ENCODE results near the gene PUM2.
A peak's percentile ranks its signal among the peaks of the same experiment; 100 is the strongest.
"Not testable (repeated sequence)": the region's sequence is repeated elsewhere in the genome, so short reads cannot be mapped to it uniquely, and the experiment has no call there.

Gene PUM2

DNA sequence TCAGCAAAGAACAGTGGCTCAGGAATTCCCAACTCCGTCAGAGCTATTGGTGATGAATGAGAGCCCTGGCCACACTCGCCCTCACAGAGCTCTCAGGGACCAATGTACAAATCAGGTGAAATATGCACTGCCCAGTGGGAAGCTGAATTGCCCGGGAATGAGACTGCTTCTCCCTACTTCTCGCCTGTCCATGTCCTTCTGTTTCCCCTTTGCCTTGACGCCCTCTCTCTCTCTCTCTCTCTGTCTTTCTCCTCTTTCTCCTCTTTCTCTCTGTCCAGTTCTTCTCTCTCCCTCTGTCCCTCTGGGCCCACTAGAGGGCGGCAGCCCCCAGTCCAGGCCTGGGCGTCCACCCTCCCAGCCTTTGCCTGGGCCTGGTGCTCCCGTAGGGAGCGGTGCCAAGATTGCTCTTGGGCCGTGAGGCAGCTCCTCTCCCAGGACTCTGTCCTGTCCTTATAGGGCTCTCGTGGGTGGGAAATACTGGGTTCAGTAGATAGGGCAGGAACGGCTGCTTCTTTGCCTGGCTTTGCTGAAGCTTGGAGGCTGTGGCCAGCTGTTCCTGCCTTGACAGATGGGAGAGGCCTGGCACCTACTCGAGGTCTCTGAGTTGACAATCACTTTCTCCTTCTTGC is 28.4 kb upstream of the PUM2 start:
- no peak overlapping the region for H3K4me3 ChIP-seq (ENCODE audit: low read length)
- H3K27me3 ChIP-seq (ENCODE audit: control insufficient read depth, insufficient read depth, low read length), result no peaks in the 10 kb centered on the region
- H3K9ac ChIP-seq (ENCODE audit: low read length), result no peak overlapping the region
- peaks cover 14% of the 10 kb centered on the region for H3K4me1 ChIP-seq (ENCODE audit: control insufficient read depth, insufficient read depth, low read length)
- H3K27ac ChIP-seq (ENCODE audit: low read depth, low read length), result peak overlapping the region; percentile 84
- H3K36me3 ChIP-seq (ENCODE audit: control insufficient read depth, insufficient read depth, low read length), result no peaks in the 10 kb centered on the region

GRCh38 chr2:20378341-20378740 is 27.7 kb upstream of the PUM2 start:
- Histone ChIP-seq H3K27me3 (ENCODE audit: control insufficient read depth, insufficient read depth, low read length) (no peaks in the 10 kb centered on the region), H3K9ac (ENCODE audit: low read length) (no peak overlapping the region), H3K27ac (ENCODE audit: low read depth, low read length) (peak overlapping the region; percentile 84), H3K4me3 (ENCODE audit: low read length) (no peak overlapping the region), H3K4me1 (ENCODE audit: control insufficient read depth, insufficient read depth, low read length) (peaks cover 14% of the 10 kb centered on the region), H3K36me3 (ENCODE audit: control insufficient read depth, insufficient read depth, low read length) (no peaks in the 10 kb centered on the region)

- H3K36me3 ChIP-seq (ENCODE audit: control insufficient read depth, insufficient read depth, low read length), result no peaks in the 10 kb centered on the region
- H3K27ac ChIP-seq (ENCODE audit: low read depth, low read length), result no peak overlapping the region
- peaks cover 14% of the 10 kb centered on the region for H3K4me1 ChIP-seq (ENCODE audit: control insufficient read depth, insufficient read depth, low read length)
- H3K27me3 ChIP-seq (ENCODE audit: control insufficient read depth, insufficient read depth, low read length), result no peaks in the 10 kb centered on the region
- H3K4me3 ChIP-seq (ENCODE audit: low read length), result no peak overlapping the region
- H3K9ac ChIP-seq (ENCODE audit: low read length), result no peak overlapping the region
These were observed 27.1 kb upstream of the PUM2 start for GRCh38 chr2:20377741-20378140.

DNA sequence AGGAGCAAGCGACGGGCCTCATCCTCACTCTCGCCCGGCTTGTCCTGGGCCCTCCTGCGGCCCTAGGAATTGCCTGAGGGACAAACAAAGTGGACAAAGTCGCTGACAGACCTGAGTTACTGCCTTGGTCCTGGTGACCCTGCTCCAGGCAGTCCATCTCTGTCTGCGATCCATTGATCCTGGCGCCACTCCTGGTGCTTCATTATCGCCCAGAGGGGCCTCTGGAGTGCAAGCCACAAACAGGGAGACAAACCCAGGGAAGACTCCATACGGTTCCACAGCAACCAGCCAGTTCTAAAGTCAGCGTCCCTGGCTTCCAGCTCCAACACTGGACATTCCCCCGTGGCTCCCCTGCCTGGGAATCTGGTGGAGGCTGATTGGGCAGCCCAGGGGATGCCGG is 24.3 kb upstream of the PUM2 start:
- not testable (repeated sequence) for H3K27ac ChIP-seq (ENCODE audit: low read depth, low read length); H3K4me3 ChIP-seq (ENCODE audit: low read length); H3K9ac ChIP-seq (ENCODE audit: low read length); H3K36me3 ChIP-seq (ENCODE audit: control insufficient read depth, insufficient read depth, low read length); H3K4me1 ChIP-seq (ENCODE audit: control insufficient read depth, insufficient read depth, low read length); H3K27me3 ChIP-seq (ENCODE audit: control insufficient read depth, insufficient read depth, low read length)

DNA sequence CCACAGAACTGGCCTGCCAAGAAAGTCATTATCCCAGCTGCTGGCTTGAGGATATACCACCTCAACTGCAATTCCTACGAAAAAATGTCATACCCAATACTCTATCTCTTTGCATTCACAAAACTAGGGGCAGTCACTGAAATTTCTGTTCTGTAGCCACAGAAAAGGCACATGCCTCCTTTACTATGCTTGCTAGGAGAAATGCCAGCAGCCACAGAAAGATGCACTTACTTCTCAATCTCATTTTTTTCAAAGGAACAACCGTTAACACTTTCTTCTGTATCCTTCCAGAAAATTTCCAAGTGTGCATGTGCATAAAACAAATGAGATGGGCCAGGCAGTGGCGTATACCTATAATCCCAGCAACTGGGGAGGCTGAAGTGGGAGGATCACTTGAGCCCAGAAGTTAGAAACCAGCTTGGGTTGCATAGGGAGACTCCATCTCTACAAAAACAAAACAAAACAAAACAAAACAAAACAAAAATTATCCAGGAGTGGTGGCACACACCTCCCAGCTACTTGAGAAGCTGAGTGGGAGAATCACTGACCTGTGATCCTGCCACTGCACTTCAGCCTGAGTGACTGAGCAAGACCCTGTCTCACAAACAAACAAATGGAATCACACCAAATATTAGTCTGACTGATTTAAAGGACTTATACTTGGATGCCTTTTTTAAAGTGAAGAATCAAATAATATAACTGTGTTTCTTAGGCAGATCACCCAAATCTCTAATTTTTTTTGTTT is 22.4 kb upstream of the PUM2 start:
- no peak overlapping the region for H3K9ac ChIP-seq (ENCODE audit: low read length)
- H3K36me3 ChIP-seq (ENCODE audit: control insufficient read depth, insufficient read depth, low read length), result no peaks in the 10 kb centered on the region
- no peak overlapping the region for H3K4me3 ChIP-seq (ENCODE audit: low read length)
- H3K27ac ChIP-seq (ENCODE audit: low read depth, low read length), result no peak overlapping the region
- H3K27me3 ChIP-seq (ENCODE audit: control insufficient read depth, insufficient read depth, low read length), result no peaks in the 10 kb centered on the region
- no peaks in the 10 kb centered on the region for H3K4me1 ChIP-seq (ENCODE audit: control insufficient read depth, insufficient read depth, low read length)

- H3K36me3 ChIP-seq (ENCODE audit: control insufficient read depth, insufficient read depth, low read length), result no peaks in the 10 kb centered on the region
- no peaks in the 10 kb centered on the region for H3K4me1 ChIP-seq (ENCODE audit: control insufficient read depth, insufficient read depth, low read length)
- no peak overlapping the region for H3K9ac ChIP-seq (ENCODE audit: low read length)
- no peak overlapping the region for H3K4me3 ChIP-seq (ENCODE audit: low read length)
- no peak overlapping the region for H3K27ac ChIP-seq (ENCODE audit: low read depth, low read length)
- no peaks in the 10 kb centered on the region for H3K27me3 ChIP-seq (ENCODE audit: control insufficient read depth, insufficient read depth, low read length)
These were observed 20.8 kb upstream of the PUM2 start for GRCh38 chr2:20371323-20372025.

DNA sequence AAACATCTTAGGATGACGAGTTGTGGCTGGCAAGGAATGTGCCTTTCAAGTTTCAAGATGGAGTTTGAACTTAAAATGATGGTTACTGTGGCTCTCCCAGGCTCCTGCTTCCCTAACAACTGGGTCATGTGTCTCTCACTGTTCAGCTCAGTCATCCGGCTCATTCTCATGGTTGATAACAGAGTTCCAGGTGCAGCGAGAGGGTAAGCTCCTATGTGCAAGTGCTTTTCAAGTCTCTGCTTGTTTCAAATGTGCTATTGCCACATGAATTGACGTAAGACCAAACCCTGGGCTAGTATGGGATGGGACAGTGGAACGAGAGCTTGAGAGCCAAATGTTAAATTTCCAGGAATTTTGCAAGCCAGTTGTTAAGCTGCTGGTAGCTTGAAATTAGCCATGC is 19.5 kb upstream of the PUM2 start:
- Histone ChIP-seq H3K4me3 (ENCODE audit: low read length) (no peak overlapping the region), H3K9ac (ENCODE audit: low read length) (no peak overlapping the region), H3K36me3 (ENCODE audit: control insufficient read depth, insufficient read depth, low read length) (no peaks in the 10 kb centered on the region), H3K4me1 (ENCODE audit: control insufficient read depth, insufficient read depth, low read length) (no peaks in the 10 kb centered on the region), H3K27ac (ENCODE audit: low read depth, low read length) (no peak overlapping the region), H3K27me3 (ENCODE audit: control insufficient read depth, insufficient read depth, low read length) (no peaks in the 10 kb centered on the region)

GRCh38 chr2:20369366-20369765 is 18.7 kb upstream of the PUM2 start:
- Histone ChIP-seq H3K4me1 (ENCODE audit: control insufficient read depth, insufficient read depth, low read length) (no peaks in the 10 kb centered on the region), H3K4me3 (ENCODE audit: low read length) (no peak overlapping the region), H3K36me3 (ENCODE audit: control insufficient read depth, insufficient read depth, low read length) (no peaks in the 10 kb centered on the region), H3K27me3 (ENCODE audit: control insufficient read depth, insufficient read depth, low read length) (no peaks in the 10 kb centered on the region), H3K27ac (ENCODE audit: low read depth, low read length) (no peak overlapping the region), H3K9ac (ENCODE audit: low read length) (no peak overlapping the region)

DNA sequence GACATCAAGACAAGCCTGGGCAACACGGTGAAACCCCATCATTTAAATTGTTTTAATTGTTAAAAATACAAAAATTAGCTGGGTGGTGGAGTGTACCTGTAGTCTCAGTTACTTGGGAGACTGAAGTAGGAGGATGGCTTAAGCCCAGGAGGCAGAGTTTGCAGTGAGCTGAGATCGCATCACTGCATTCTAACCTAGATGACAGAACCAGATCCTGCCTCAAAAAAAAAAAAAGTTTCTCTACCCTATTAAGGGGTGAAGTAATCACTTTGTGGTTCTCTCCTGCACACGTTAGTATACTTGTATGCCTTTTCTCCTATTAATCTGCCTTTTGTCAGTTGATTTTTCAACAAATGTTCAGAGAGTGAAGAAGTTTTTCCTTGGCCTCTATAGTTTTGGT is 18.1 kb upstream of the PUM2 start:
- Histone ChIP-seq H3K4me3 (ENCODE audit: low read length) (no peak overlapping the region), H3K9ac (ENCODE audit: low read length) (no peak overlapping the region), H3K36me3 (ENCODE audit: control insufficient read depth, insufficient read depth, low read length) (no peaks in the 10 kb centered on the region), H3K4me1 (ENCODE audit: control insufficient read depth, insufficient read depth, low read length) (no peaks in the 10 kb centered on the region), H3K27ac (ENCODE audit: low read depth, low read length) (no peak overlapping the region), H3K27me3 (ENCODE audit: control insufficient read depth, insufficient read depth, low read length) (no peaks in the 10 kb centered on the region)

DNA sequence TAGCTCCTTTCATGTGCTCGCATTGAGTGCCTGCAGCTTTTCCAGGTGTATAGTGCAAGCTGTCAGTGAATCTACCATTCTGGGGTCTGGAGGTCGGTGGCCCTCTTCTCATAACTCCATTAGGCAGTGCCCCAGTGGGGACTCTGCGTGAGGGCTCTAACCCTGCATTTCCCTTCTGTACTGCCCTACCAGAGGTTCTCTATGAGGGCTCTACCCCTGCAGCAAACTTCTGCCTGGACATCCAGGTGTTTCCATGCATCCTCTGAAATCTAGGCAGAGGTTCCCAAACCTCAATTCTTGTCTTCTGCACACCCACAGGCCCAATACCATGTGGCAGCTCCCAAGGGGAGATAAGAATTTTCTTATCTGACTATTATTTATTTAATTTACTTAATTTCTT is 17.3 kb upstream of the PUM2 start:
- H3K4me3 ChIP-seq (ENCODE audit: low read length); H3K36me3 ChIP-seq (ENCODE audit: control insufficient read depth, insufficient read depth, low read length); H3K4me1 ChIP-seq (ENCODE audit: control insufficient read depth, insufficient read depth, low read length); H3K9ac ChIP-seq (ENCODE audit: low read length); H3K27ac ChIP-seq (ENCODE audit: low read depth, low read length); H3K27me3 ChIP-seq (ENCODE audit: control insufficient read depth, insufficient read depth, low read length): not testable (repeated sequence)

DNA sequence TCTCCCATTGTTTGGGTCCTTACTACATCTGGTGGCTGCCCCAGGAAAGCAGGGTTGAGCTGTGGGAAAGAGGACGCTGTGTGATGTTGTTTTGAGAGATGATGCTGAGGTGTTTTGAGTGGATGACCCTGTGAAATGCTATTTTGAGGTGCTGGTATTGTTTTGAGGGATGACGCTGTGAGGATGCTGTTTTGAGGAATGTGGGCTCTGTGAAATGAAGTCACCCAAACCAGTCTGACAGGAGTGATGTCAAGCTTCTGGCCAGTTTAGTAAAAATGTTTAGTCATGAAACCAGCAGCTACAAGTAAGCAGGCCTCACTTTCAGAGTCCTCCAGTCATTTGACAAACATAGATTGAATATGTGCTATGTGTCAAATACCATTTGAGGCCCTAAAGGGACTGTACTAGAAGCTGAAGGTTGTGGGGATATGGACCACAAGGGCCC is 16.1 kb upstream of the PUM2 start:
- H3K9ac ChIP-seq (ENCODE audit: low read length), result no peak overlapping the region
- no peaks in the 10 kb centered on the region for H3K36me3 ChIP-seq (ENCODE audit: control insufficient read depth, insufficient read depth, low read length)
- H3K4me3 ChIP-seq (ENCODE audit: low read length), result no peak overlapping the region
- no peaks in the 10 kb centered on the region for H3K4me1 ChIP-seq (ENCODE audit: control insufficient read depth, insufficient read depth, low read length)
- H3K27me3 ChIP-seq (ENCODE audit: control insufficient read depth, insufficient read depth, low read length), result no peaks in the 10 kb centered on the region
- no peak overlapping the region for H3K27ac ChIP-seq (ENCODE audit: low read depth, low read length)

GRCh38 chr2:20365249-20365817 is 14.7 kb upstream of the PUM2 start:
- no peak overlapping the region for H3K9ac ChIP-seq (ENCODE audit: low read length)
- H3K27ac ChIP-seq (ENCODE audit: low read depth, low read length), result no peak overlapping the region
- H3K36me3 ChIP-seq (ENCODE audit: control insufficient read depth, insufficient read depth, low read length), result no peaks in the 10 kb centered on the region
- H3K27me3 ChIP-seq (ENCODE audit: control insufficient read depth, insufficient read depth, low read length), result no peaks in the 10 kb centered on the region
- H3K4me1 ChIP-seq (ENCODE audit: control insufficient read depth, insufficient read depth, low read length), result no peaks in the 10 kb centered on the region
- no peak overlapping the region for H3K4me3 ChIP-seq (ENCODE audit: low read length)

Data from rectal smooth muscle tissue (tissue), 1 donor.